ENCODE results near the gene TENM4. TPM values are rescaled to one million over a fixed set of nuclear protein-coding genes. Genes with fewer than 3 reads are reported as not detected.

Gene TENM4
- polyA plus RNA-seq, 1 experiment: 0.39 TPM

DNA sequence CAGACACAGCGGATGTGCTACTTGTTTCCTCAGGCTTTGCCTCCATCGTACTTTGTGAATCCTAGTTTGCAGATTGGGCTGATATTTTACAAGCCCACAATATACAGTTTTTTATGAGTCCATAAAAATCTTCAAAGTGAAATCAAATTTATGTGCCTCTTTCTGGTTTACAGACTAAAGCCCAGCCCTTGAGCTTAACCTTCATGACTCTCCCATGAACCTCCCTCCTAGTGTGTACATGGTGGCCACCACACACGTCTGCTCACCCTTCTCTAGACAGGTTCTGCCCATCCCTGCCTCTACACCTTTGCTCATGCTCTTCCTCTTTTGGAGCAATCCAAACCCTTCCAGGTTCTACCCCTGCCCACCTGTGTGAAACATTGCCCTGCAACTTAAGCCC, 129.4 kb downstream of the TENM4 start:
- POLR2A ChIA-PET: no interaction called here
- Histone ChIP-seq H3K4me3 (ENCODE audit: low read depth, low read length) (no peak overlapping the region), H3K36me3 (ENCODE audit: control insufficient read depth, insufficient read depth, low read length) (no peaks in the 10 kb centered on the region), H3K27me3 (ENCODE audit: control insufficient read depth, insufficient read depth, low read length) (no peaks in the 10 kb centered on the region)
- CTCF ChIA-PET: no interaction called here
- TF ChIP-seq, protein P1, sequence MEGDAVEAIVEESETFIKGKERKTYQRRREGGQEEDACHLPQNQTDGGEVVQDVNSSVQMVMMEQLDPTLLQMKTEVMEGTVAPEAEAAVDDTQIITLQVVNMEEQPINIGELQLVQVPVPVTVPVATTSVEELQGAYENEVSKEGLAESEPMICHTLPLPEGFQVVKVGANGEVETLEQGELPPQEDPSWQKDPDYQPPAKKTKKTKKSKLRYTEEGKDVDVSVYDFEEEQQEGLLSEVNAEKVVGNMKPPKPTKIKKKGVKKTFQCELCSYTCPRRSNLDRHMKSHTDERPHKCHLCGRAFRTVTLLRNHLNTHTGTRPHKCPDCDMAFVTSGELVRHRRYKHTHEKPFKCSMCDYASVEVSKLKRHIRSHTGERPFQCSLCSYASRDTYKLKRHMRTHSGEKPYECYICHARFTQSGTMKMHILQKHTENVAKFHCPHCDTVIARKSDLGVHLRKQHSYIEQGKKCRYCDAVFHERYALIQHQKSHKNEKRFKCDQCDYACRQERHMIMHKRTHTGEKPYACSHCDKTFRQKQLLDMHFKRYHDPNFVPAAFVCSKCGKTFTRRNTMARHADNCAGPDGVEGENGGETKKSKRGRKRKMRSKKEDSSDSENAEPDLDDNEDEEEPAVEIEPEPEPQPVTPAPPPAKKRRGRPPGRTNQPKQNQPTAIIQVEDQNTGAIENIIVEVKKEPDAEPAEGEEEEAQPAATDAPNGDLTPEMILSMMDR (IDR thresholded peaks at IDR 0.05; ENCODE audit: insufficient read depth, low read depth, low read length): no peak
- DNase-seq (ENCODE audit: low read depth): no peak

DNA sequence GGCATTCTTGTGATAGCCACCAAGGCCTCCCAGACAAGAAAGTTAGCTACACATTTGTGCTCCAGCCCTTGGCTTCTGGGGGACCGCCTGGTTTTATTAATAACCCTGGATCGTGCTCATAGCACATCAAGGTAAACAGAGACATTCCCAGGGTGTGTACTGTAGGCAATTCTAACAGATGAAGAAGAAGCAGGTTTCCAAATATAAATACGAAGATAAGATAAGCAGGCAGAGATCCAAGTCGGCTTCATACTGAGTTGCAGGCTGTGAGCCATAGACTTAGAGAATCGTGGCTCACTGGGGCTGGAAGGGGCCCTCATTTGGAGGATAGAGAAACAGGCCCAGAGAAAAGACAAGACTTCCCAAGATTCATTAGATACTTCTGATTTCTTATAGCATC, 131.4 kb downstream of the TENM4 start:
- ChIA-PET POLR2A (no interaction called here), CTCF (no interaction called here)
- H3K36me3 ChIP-seq (ENCODE audit: control insufficient read depth, insufficient read depth, low read length): no peaks in the 10 kb centered on the region
- TF ChIP-seq, protein P1 (IDR thresholded peaks at IDR 0.05; ENCODE audit: insufficient read depth, low read depth, low read length): no peak
- no peak overlapping the region for H3K4me3 ChIP-seq (ENCODE audit: low read depth, low read length)
- H3K27me3 ChIP-seq (ENCODE audit: control insufficient read depth, insufficient read depth, low read length): no peaks in the 10 kb centered on the region
- no peak for DNase-seq (ENCODE audit: low read depth)

DNA sequence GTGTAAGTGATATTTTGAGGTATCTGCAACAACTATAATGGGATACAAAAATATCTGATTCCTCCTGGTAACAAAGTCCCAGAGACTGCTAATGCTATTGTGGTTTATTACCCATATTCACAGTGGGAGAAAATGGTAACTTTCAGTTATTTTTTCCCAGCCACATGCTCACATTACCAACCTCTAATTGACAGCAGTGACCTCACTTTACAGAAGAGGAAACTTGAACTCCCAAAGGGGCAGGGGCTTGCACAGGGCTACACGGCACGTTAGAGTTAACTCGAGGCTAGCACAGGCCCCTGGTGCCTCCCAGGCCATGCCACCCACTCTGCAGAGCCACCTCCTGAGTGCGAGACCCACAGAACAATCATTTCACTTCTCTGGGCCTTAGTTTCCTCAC, 132.4 kb downstream of the TENM4 start:
- H3K27me3 ChIP-seq (ENCODE audit: control insufficient read depth, insufficient read depth, low read length): no peaks in the 10 kb centered on the region
- no peaks in the 10 kb centered on the region for H3K36me3 ChIP-seq (ENCODE audit: control insufficient read depth, insufficient read depth, low read length)
- CTCF ChIA-PET: no interaction called here
- TF ChIP-seq, protein P1 (IDR thresholded peaks at IDR 0.05; ENCODE audit: insufficient read depth, low read depth, low read length): no peak
- POLR2A ChIA-PET: no interaction called here
- DNase-seq (ENCODE audit: low read depth): no peak
- no peak overlapping the region for H3K4me3 ChIP-seq (ENCODE audit: low read depth, low read length)

DNA sequence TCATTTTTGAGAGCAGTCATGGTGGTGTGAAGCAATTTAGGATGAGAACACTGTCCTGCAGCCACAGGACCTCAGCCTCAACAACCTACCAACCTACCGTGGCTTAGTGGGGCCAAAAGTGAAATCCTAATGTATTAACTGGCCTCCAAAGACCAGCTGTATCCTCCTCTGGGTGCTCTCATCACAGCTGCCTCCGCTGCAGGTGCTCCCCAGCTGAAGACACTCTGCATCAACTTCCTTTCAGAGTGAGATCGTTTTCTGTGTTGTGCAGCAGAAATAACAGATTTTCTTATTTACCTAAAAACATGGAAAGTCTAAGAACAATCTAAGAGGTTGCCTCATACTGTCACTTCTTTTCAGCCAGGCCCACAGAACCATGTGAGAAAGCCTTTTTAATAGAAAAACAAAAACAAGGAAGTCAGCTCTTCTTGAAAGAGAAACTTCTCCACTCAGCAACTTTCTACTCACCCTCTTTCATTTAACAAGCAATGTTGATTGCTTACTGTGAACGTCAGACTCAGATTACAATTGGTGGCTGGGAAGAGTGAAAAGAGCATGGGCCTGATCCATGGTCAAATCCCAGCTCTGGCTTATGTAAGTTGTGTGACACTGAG, 136.1 kb downstream of the TENM4 start:
- ChIA-PET CTCF (interaction anchor here (0.8 to 1.3 kb wide), 4 partner anchors 8 to 587 kb away, joined by 3 read pairs; no protein-coding TSS in a partner anchor), POLR2A (no interaction called here)
- no peak overlapping the region for H3K4me3 ChIP-seq (ENCODE audit: low read depth, low read length)
- H3K27me3 ChIP-seq (ENCODE audit: control insufficient read depth, insufficient read depth, low read length): no peaks in the 10 kb centered on the region
- TF ChIP-seq, protein P1 (IDR thresholded peaks at IDR 0.05; ENCODE audit: insufficient read depth, low read depth, low read length): no peak
- no peaks in the 10 kb centered on the region for H3K36me3 ChIP-seq (ENCODE audit: control insufficient read depth, insufficient read depth, low read length)
- no peak for DNase-seq (ENCODE audit: low read depth)

DNA sequence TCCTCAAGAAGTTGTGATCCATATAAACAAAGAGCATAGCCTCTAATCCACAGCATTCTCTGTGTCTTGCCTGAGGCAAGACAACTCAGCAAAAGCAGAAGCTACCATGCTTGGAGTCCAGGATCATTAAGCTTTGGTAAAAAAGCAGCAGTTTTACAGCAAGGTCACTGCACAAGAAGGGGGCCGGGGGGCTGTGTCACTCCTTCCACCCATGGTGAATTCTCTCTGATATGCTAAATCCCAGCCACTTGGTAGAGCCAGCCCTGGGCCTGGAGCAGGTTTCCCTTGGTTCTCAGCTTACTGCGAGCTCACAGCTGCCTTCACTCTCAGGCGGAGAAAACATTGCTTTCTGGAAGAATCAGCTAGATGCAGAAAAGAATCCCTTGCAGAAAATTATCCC, 144.7 kb downstream of the TENM4 start:
- no peaks in the 10 kb centered on the region for H3K27me3 ChIP-seq (ENCODE audit: control insufficient read depth, insufficient read depth, low read length)
- ChIA-PET POLR2A (no interaction called here), CTCF (no interaction called here)
- TF ChIP-seq, protein P1 (IDR thresholded peaks at IDR 0.05; ENCODE audit: insufficient read depth, low read depth, low read length): no peak
- H3K4me3 ChIP-seq (ENCODE audit: low read depth, low read length): no peak overlapping the region
- no peaks in the 10 kb centered on the region for H3K36me3 ChIP-seq (ENCODE audit: control insufficient read depth, insufficient read depth, low read length)
- no peak for DNase-seq (ENCODE audit: low read depth)

Measured in BJ (cell line).